ENCODE results near the gene RYR3.
"Not testable (repeated sequence)": the region's sequence is repeated elsewhere in the genome, so short reads cannot be mapped to it uniquely, and the experiment has no call there.

The RYR3 gene

DNA sequence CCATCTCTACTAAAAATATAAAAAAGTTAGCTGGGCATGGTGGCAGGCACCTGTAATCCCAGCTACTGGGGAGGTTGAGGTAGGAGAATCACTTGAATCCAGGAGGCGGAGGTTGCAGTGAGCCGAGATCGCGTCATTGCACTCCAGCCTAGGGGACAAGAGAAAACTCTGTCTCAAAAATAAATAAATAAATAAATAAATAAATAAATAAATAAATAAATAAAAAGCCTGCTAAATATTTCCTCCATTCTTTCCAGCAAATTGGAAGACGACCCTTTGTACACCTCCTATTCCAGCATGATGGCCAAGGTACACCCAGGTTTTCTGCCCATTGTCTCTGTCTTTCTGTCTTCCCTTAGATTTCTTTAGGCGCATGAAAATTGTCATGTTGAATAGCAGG lies 508.7 kb downstream of the RYR3 start:
- H3K4me3 ChIP-seq (ENCODE audit: low read depth, low read length); H3K4me2 ChIP-seq (ENCODE audit: low read length); H2BK120ac ChIP-seq (ENCODE audit: insufficient read depth, low read length, poor library complexity); H3K79me1 ChIP-seq (ENCODE audit: low read length); H4K8ac ChIP-seq (ENCODE audit: low read depth, low read length); H4K91ac ChIP-seq (ENCODE audit: low read depth, low read length); H3K4me1 ChIP-seq (ENCODE audit: control insufficient read depth in 1 of 2, insufficient read depth in 2 of 2, low read length in 2 of 2); H3K23ac ChIP-seq (ENCODE audit: low read length); H3K36me3 ChIP-seq (ENCODE audit: control insufficient read depth in 1 of 2, insufficient read depth in 2 of 2, low read length in 2 of 2); H3K27ac ChIP-seq (ENCODE audit: low read depth, low read length); DNase-seq; H3K27me3 ChIP-seq (ENCODE audit: insufficient read depth, low read length); H2BK12ac ChIP-seq (ENCODE audit: low read length); H3K4ac ChIP-seq (ENCODE audit: low read depth, low read length); H3K14ac ChIP-seq (ENCODE audit: low read length); H3K18ac ChIP-seq (ENCODE audit: low read length); H4K12ac ChIP-seq (ENCODE audit: low read depth, low read length); H3K79me2 ChIP-seq (ENCODE audit: control insufficient read depth, insufficient read depth, low read length, poor library complexity); H3K9me3 ChIP-seq (ENCODE audit: insufficient read depth, low read depth, low read length); H2BK5ac ChIP-seq (ENCODE audit: low read depth, low read length, poor library complexity); H2AK5ac ChIP-seq (ENCODE audit: low read length); H2AFZ ChIP-seq (ENCODE audit: insufficient read depth, low read length, poor library complexity); H3K9ac ChIP-seq (ENCODE audit: low read length): not testable (repeated sequence)
- no CpG with 5 or more reads among the region's 6 CpGs for WGBS (ENCODE audit: extremely low coverage, insufficient coverage, insufficient read length)

DNA sequence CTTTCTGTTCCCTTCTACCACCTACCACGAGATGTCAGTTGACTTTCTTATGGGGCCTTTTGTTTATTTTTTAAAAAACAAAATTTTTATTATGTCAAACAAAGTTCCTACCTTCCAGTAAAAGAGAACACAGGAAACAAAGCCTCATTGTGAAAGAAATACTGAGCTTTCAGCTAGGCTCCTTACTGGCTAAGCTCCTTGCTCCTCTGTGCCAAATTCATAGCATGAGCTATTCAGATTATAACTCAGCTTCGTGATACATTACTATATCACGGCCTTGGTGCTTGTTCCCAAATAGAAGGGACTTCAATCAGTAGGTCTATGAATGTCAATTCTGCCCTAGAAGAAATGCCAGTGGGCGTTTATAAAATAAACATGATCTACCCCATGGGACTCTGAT lies 511.7 kb downstream of the RYR3 start:
- no CpG with 5 or more reads among the region's 4 CpGs for WGBS (ENCODE audit: extremely low coverage, insufficient coverage, insufficient read length)
- Histone ChIP-seq H2AFZ (ENCODE audit: insufficient read depth, low read length, poor library complexity) (no peak overlapping the region), H3K4me2 (ENCODE audit: low read length) (no peak overlapping the region), H3K27ac (ENCODE audit: low read depth, low read length) (no peak overlapping the region), H3K79me2 (ENCODE audit: control insufficient read depth, insufficient read depth, low read length, poor library complexity) (no peaks in the 10 kb centered on the region), H3K14ac (ENCODE audit: low read length) (no peak overlapping the region), H3K4me1 (ENCODE audit: control insufficient read depth in 1 of 2, insufficient read depth in 2 of 2, low read length in 2 of 2) (no peaks in the 10 kb centered on the region), H2BK5ac (ENCODE audit: low read depth, low read length, poor library complexity) (no peak overlapping the region), H3K36me3 (ENCODE audit: control insufficient read depth in 1 of 2, insufficient read depth in 2 of 2, low read length in 2 of 2) (peaks cover 3 to 5% of the 10 kb centered on the region in 2 experiments), H2BK120ac (ENCODE audit: insufficient read depth, low read length, poor library complexity) (no peak overlapping the region), H4K91ac (ENCODE audit: low read depth, low read length) (no peak overlapping the region), H2BK12ac (ENCODE audit: low read length) (no peak overlapping the region), H3K23ac (ENCODE audit: low read length) (no peak overlapping the region), H2AK5ac (ENCODE audit: low read length) (no peak overlapping the region), H3K4me3 (ENCODE audit: low read depth, low read length) (no peak overlapping the region), H4K12ac (ENCODE audit: low read depth, low read length) (no peak overlapping the region), H3K9ac (ENCODE audit: low read length) (no peak overlapping the region), H3K27me3 (ENCODE audit: insufficient read depth, low read length) (no peaks in the 10 kb centered on the region), H3K4ac (ENCODE audit: low read depth, low read length) (no peak overlapping the region), H3K18ac (ENCODE audit: low read length) (no peak overlapping the region), H3K79me1 (ENCODE audit: low read length) (no peaks in the 10 kb centered on the region), H4K8ac (ENCODE audit: low read depth, low read length) (no peak overlapping the region), H3K9me3 (ENCODE audit: insufficient read depth, low read depth, low read length) (no peaks in the 10 kb centered on the region)
- no peak for DNase-seq

DNA sequence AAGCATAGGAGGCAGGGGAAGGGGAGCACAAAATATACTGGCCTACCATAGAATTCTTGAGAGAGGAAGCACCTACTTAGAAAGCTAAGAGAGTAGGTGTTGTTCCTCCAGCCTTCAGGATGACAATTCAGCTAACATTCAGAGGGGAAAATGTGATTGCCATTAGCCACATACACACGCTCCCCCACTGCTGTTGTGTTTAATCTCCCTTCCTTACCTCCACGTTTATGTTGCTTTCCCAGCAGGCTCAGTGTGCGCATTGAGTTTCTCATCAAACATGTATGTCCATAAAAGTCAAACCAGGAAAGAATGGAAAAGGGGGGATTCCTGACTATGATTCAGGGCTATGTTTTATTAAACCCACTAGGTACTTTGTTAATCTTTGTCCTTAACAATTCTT lies 512.4 kb downstream of the RYR3 start:
- DNase-seq: no peak
- Histone ChIP-seq H3K4ac (ENCODE audit: low read depth, low read length) (no peak overlapping the region), H3K27ac (ENCODE audit: low read depth, low read length) (no peak overlapping the region), H3K4me1 (ENCODE audit: control insufficient read depth in 1 of 2, insufficient read depth in 2 of 2, low read length in 2 of 2) (no peaks in the 10 kb centered on the region), H3K79me2 (ENCODE audit: control insufficient read depth, insufficient read depth, low read length, poor library complexity) (no peaks in the 10 kb centered on the region), H3K18ac (ENCODE audit: low read length) (no peak overlapping the region), H4K12ac (ENCODE audit: low read depth, low read length) (no peak overlapping the region), H3K27me3 (ENCODE audit: insufficient read depth, low read length) (no peaks in the 10 kb centered on the region), H3K23ac (ENCODE audit: low read length) (no peak overlapping the region), H4K91ac (ENCODE audit: low read depth, low read length) (no peak overlapping the region), H2AFZ (ENCODE audit: insufficient read depth, low read length, poor library complexity) (no peak overlapping the region), H3K4me3 (ENCODE audit: low read depth, low read length) (no peak overlapping the region), H3K9me3 (ENCODE audit: insufficient read depth, low read depth, low read length) (no peaks in the 10 kb centered on the region), H3K36me3 (ENCODE audit: control insufficient read depth in 1 of 2, insufficient read depth in 2 of 2, low read length in 2 of 2) (peaks cover 3 to 5% of the 10 kb centered on the region in 2 experiments), H2AK5ac (ENCODE audit: low read length) (no peak overlapping the region), H2BK5ac (ENCODE audit: low read depth, low read length, poor library complexity) (no peak overlapping the region), H3K9ac (ENCODE audit: low read length) (no peak overlapping the region), H3K4me2 (ENCODE audit: low read length) (no peak overlapping the region), H4K8ac (ENCODE audit: low read depth, low read length) (no peak overlapping the region), H3K14ac (ENCODE audit: low read length) (no peak overlapping the region), H2BK12ac (ENCODE audit: low read length) (no peak overlapping the region), H2BK120ac (ENCODE audit: insufficient read depth, low read length, poor library complexity) (no peak overlapping the region), H3K79me1 (ENCODE audit: low read length) (no peaks in the 10 kb centered on the region)
- WGBS (ENCODE audit: extremely low coverage, insufficient coverage, insufficient read length): no CpG with 5 or more reads among the region's 3 CpGs

DNA sequence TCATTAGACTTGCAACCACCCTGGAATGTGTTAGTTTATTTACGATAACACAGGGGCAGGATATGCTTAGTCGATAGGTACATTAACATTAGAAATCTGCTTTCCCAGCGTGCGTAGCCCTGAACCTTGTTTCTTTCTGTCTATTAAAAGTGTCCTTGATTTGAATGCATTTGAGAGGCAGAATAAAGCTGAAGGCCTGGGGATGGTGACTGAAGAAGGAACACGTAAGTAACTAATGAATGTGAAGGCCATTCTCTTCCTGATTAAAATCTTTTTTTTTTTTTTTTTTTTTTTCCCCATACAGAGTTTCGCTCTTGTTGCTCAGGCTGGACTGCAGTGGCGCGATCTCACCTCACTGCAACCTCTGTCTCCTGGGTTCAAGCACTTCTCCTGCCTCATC lies 514.7 kb downstream of the RYR3 start:
- no peak overlapping the region for H3K14ac ChIP-seq (ENCODE audit: low read length)
- no peak overlapping the region for H3K23ac ChIP-seq (ENCODE audit: low read length)
- no peak overlapping the region for H3K4me3 ChIP-seq (ENCODE audit: low read depth, low read length)
- H3K79me1 ChIP-seq (ENCODE audit: low read length): no peaks in the 10 kb centered on the region
- no peak overlapping the region for H3K9ac ChIP-seq (ENCODE audit: low read length)
- H3K36me3 ChIP-seq (ENCODE audit: control insufficient read depth in 1 of 2, insufficient read depth in 2 of 2, low read length in 2 of 2): peaks cover 3 to 5% of the 10 kb centered on the region in 2 experiments
- no peak overlapping the region for H3K4me2 ChIP-seq (ENCODE audit: low read length)
- no peaks in the 10 kb centered on the region for H3K79me2 ChIP-seq (ENCODE audit: control insufficient read depth, insufficient read depth, low read length, poor library complexity)
- H3K27me3 ChIP-seq (ENCODE audit: insufficient read depth, low read length): no peaks in the 10 kb centered on the region
- H2AFZ ChIP-seq (ENCODE audit: insufficient read depth, low read length, poor library complexity): no peak overlapping the region
- H2AK5ac ChIP-seq (ENCODE audit: low read length): no peak overlapping the region
- H3K4me1 ChIP-seq (ENCODE audit: control insufficient read depth in 1 of 2, insufficient read depth in 2 of 2, low read length in 2 of 2): no peaks in the 10 kb centered on the region
- no peaks in the 10 kb centered on the region for H3K9me3 ChIP-seq (ENCODE audit: insufficient read depth, low read depth, low read length)
- DNase-seq: peak in 1 of 2 donors; percentile 28
- H3K4ac ChIP-seq (ENCODE audit: low read depth, low read length): no peak overlapping the region
- H2BK120ac ChIP-seq (ENCODE audit: insufficient read depth, low read length, poor library complexity): no peak overlapping the region
- no peak overlapping the region for H2BK12ac ChIP-seq (ENCODE audit: low read length)
- no peak overlapping the region for H4K91ac ChIP-seq (ENCODE audit: low read depth, low read length)
- H4K8ac ChIP-seq (ENCODE audit: low read depth, low read length): no peak overlapping the region
- no peak overlapping the region for H3K27ac ChIP-seq (ENCODE audit: low read depth, low read length)
- H2BK5ac ChIP-seq (ENCODE audit: low read depth, low read length, poor library complexity): no peak overlapping the region
- no CpG with 5 or more reads among the region's 8 CpGs for WGBS (ENCODE audit: extremely low coverage, insufficient coverage, insufficient read length)
- no peak overlapping the region for H4K12ac ChIP-seq (ENCODE audit: low read depth, low read length)
- H3K18ac ChIP-seq (ENCODE audit: low read length): no peak overlapping the region
